ENCODE results near the gene ADAMTS19.
"Not testable (repeated sequence)": the region's sequence is repeated elsewhere in the genome, so short reads cannot be mapped to it uniquely, and the experiment has no call there.

Gene ADAMTS19, protein sequence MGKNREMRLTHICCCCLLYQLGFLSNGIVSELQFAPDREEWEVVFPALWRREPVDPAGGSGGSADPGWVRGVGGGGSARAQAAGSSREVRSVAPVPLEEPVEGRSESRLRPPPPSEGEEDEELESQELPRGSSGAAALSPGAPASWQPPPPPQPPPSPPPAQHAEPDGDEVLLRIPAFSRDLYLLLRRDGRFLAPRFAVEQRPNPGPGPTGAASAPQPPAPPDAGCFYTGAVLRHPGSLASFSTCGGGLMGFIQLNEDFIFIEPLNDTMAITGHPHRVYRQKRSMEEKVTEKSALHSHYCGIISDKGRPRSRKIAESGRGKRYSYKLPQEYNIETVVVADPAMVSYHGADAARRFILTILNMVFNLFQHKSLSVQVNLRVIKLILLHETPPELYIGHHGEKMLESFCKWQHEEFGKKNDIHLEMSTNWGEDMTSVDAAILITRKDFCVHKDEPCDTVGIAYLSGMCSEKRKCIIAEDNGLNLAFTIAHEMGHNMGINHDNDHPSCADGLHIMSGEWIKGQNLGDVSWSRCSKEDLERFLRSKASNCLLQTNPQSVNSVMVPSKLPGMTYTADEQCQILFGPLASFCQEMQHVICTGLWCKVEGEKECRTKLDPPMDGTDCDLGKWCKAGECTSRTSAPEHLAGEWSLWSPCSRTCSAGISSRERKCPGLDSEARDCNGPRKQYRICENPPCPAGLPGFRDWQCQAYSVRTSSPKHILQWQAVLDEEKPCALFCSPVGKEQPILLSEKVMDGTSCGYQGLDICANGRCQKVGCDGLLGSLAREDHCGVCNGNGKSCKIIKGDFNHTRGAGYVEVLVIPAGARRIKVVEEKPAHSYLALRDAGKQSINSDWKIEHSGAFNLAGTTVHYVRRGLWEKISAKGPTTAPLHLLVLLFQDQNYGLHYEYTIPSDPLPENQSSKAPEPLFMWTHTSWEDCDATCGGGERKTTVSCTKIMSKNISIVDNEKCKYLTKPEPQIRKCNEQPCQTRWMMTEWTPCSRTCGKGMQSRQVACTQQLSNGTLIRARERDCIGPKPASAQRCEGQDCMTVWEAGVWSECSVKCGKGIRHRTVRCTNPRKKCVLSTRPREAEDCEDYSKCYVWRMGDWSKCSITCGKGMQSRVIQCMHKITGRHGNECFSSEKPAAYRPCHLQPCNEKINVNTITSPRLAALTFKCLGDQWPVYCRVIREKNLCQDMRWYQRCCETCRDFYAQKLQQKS

DNA sequence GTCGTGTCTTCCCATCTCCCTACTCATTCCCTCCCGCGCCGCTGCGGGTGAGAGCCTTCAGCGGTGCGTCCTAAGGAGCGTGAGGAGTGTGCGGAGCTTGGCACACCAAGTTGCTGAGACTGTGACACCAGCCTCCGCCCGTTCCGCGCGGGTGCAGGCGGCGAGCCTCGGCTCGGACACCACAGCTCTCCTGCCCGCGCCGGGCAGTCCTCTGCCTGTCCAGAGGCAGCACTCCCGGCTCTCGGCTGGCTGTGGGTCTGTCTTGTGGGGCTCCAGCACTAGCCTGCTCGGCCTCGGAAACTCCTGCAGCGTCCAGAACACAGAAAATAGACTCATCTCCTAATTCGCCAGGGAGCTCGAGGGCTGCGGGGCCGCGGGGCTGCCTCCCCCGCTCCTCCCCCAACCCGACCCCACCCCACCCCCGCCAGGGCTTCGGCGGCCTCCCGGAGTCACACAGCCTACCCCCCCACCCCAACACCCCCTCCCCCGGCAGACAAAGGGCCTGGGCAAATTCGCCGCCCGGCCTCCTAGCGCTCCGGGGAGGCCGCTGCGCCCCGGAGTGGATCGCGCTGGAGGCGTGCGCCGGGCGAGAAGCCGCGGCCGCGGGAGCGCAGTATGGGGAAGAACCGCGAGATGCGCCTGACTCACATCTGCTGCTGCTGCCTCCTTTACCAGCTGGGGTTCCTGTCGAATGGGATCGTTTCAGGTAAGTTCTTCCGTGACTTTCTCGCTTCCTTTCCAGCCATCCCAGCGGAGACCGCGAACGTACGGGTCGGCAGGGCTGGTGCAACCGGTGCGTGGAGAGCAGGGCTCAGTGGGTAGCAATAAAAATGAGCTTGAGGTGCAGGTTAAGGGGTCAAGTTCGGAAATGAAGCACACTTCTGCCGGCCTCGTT is at the start of gene ADAMTS19:
ADAMTS19 (plus strand) TSS at position 522 of the 895 bp plus-strand sequence; CDS start at position 616, 94 bp downstream.
- no peak for DNase-seq

DNA sequence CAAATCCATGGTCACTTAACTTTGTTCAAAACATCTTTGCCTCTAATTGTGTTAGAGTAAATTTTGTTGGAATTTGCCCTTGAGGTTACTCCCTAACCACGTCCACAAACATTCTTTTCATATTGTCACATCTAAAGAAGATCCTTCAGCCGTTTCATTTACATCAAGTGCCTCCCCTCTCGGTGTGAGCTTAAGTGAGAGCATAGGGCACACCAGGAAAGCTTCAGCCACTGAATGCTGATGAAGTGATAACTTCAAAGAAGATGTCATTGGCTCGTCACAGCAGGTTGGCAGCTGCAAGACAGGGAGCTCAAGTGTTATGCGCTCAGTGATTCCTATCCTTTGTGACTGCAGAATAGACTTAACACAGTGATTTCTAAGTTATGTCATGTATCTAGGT is 49.6 kb upstream of the ADAMTS19 start:
- no peak for DNase-seq

DNA sequence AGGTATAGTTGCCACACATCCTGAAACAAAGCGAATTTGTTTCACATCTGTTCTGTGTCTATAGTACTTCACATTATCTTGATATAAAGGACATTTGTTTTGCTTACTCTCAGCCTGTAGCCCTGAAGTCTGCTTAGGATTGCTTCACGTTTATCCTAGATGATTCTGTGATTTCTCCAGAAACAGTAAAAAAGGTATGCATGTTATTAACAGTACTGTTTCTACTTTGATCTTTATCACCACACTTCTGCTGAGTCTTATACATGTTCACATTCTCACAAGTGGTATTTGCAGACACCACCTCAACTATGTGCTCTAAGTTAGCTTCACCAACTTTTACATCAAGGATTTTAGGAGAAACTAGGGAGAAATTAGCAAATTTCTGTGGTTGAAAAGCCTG is 47.4 kb upstream of the ADAMTS19 start:
- no peak for DNase-seq

DNA sequence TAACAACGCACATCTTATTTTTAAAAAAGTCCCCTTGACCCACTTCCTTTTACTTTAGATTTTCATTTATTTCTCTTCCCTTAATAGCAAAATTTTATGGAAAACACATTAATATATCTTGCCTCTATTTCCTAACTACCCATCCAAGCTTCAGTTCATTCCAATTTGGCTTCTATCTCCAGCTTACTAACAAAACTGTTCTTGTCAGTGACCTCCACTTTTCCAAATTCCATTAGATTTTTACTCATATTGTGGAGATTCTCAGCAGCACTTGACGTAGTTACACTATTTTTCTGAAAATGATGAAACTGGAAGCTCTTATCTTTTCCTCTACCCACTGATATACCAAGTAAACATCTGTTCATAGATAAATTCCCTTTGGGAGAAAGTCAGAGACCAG is 46.5 kb upstream of the ADAMTS19 start:
- DNase-seq = no peak

DNA sequence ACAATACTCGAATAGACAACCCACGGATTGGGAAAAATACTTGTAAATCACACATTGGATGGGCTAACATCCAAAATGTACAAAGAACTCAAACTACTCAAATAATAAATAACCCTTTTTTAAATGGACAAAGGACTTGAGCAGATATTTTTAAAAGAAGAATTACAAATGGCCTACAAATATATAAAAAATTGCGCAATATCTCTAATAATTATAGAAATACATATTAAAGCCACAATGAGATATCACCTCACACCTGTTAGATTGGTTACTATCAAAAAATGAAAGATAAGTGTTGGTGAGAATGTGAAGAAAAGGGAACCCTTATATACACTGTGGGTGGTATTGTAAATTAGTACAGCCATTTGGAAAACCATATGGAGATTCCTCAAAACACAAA is 40.8 kb upstream of the ADAMTS19 start:
- no peak for DNase-seq

DNA sequence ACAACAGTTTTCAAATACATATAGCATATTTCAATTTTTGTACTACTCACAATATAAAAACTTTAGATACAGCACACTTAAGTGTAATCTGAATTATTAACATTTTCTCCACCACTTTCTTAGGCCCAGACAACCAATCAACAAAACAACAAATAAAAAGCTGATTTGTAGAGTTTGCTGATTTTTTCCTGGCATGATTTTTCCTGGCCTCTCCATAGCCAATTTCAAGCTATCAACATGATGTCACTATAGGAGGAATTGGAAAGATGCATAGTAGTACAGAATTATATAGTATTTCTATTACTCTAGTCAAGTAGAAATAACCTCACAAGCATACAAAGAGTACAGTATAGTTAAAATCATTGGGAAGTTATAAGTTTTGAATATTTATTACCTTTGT is 35.1 kb upstream of the ADAMTS19 start:
- no peak for DNase-seq

DNA sequence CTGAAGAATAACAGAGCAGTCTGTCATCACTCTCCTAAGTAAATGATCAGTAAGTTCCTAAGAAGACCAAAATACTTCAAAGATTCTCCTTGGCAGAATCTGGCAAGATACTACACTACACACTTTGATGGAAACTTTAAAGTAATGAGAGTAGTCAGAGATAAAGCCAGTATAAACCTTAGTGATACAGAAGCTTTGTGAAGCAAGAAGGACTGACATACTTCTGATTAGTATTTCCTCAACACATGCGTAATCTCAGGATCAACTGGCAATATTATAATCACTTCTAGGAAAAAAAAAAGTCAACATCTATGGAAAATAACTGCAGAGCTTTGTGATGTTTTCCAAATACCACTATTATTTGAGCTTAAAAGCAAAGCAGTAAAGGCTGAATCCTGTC is 34.0 kb upstream of the ADAMTS19 start:
- DNase-seq = no peak

DNA sequence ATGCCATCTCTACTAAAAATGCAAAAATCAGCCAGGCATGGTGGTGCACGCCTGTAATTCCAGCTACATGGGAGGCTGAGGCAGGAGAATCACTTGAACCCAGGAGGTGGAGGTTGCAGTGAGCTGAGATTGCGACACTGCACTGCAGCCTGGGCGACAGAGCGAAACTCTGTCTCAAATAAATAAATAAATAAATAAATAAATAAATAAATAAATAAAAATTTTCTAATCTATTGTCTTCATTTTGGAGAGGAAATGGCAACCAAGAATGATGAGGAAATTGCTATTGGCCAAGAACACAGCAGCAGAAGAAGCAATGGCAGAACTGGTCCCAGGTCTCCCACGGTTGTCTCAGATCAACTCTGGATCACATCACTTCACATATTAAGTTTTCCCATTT is 31.5 kb upstream of the ADAMTS19 start:
- not testable (repeated sequence) for DNase-seq

DNA sequence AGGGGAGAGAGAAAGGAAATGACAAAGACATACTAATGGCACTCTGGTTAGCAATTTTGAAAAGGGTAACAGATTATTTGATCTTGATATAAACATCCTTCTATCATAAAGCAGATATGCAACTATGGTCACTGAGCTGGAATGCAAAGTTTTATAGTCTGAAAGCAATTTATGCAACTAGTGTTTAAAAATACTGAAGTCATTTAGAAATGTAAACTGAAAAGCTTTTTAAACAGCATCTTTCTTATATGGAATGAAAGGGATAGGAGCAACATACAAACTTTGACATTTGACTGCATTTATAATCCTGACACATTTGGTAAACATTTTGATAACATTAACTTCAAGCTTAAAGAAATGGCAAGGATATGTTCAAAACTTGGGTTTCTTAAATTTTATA is 28.7 kb upstream of the ADAMTS19 start:
- no peak for DNase-seq

DNA sequence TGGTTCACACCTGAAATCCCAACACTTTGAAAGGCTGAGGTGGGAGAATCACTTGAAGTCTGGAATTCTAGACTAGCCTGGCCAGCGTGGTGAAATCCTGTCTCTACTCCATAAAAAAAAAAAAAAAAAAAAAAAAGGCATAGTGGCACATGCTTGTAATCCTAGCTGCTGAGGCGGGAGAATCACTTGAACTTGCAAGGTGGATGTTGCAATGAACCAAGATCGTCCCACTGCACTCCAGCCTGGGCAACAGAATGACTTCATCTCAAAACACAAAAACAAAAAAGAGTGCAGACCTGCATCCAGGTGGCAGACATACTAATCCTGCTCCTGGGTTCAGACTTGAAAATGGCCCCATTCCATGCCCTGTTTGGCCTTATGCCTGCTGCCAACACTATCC is 21.8 kb upstream of the ADAMTS19 start:
- no peak for DNase-seq

DNA sequence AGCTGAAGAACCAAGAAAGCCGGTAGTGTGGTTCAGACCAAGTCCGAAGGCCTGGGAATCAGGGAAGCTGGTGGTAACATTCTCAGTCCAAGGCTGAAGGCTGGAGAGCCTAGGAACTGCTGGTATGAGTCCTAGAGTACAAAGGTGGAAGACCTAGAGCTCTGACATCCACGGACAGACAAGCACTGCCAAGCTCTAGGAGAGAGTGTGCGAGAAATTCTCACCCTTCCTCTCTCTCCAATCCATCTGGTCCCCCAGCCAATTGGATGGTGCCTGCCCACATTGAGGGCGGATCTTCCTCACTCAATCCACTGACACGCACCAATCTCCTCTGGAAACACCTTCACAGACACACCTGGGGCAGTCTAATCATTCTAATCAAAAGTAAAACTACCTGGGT is 19.7 kb upstream of the ADAMTS19 start:
- DNase-seq = no peak

DNA sequence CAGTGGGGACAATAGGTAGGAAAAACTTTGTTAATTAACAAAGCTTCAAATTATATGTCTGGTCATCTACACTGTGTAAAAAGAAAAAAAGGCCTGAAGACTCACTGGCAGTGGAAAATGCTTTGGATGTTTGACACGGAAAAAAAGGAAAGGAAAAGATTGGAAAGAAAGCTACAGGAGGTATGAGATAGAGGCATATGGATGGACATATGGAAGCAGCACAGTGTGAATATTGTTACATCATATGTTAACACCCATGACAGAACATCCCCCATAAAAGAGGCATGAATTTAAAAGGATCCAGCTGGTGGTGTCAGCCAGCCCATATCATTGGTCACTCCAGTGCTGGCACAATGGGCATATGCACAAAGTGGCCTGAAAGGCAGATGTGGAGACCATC is 19.0 kb upstream of the ADAMTS19 start:
- no peak for DNase-seq

DNA sequence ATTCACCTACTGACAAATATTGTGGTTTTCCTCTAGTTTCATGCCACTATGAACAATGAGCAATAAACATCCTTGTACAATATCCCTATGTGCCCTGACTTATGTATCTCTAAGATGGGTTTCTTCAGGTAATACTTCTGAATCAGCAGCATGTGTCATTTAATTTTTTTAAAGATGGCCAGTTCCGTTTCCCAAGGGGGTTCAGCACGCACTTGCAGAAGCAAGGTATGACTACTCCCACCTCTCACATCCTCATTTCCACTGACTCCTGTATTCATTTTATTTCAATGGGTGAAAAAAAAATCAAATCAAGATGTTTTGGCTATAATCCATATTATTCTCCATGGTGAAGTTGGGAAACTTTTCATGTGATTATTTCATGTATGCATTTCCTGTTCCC is 14.7 kb upstream of the ADAMTS19 start:
- DNase-seq = no peak

DNA sequence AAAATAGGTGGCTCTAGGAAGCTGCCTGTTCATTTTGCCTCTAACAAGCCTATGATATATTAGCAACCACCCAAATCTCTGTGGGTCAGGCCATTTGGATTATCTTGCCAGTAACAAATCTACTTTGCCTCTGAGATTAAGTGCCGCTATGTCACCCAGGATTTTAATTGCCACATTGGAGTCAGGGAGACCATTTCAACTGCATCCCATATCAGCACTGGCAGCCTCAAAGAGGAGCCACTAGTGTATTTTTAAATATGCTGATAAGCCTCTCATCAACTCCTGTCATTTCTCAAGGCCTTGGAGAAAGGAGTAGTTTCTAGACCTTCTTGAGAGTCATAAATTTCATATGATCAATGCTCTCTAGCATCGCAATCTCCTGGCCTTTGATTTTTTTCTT is 12.1 kb upstream of the ADAMTS19 start:
- DNase-seq = no peak

DNA sequence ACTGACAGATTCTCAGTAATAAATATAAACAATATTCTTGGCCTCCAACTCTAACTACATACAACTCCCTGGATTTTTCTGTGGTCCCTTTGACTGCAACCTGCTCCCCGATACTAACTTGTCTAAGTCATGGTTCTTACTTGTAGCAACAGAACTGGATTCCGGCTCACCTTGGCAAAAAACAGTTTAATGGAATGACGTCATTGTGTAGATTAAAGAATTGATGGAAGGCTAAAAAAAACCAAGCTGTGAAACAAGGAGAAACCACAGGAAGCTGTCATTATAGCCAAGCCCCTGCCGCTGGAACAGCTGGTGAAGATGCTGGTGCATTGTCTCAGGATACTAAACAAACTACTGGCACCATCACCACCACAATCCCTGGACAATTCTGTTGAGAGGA is 11.4 kb upstream of the ADAMTS19 start:
- no peak for DNase-seq

DNA sequence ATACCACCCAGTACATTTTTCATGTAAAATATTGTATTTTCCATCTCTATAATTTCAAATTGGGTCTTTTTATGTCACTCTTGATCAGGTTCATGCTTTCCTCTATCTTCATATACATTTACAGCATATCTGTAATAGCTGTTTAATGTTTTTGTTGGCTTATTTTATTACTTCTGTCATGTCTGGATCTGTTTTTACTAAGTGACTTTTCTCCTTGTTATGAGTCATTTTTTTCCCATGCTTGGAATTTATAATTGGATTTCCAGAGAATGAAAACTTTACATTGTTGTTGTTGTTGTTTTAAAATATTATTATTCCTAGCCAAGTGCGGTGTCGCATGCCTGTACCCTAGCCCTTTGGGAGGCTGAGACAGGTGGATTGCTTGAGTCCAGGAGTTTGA is 5.6 kb upstream of the ADAMTS19 start:
- DNase-seq = no peak

DNA sequence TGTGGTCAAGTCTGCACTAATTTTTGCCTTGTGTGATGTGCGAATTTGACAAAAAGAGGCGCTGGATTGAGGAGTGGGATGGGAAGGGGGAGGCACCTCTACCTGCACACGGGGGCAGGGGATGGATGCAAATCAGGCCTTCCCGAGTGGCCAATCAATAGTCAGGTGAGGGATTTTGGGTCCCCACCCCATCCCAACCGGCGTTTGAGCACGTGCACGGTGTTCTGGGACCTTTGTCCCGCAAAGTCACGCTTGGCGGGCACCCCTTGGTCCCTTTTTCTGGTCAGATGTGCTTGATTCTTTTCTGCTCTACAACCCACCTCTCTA is 685 bp upstream of the ADAMTS19 start:
- no peak for DNase-seq

DNA sequence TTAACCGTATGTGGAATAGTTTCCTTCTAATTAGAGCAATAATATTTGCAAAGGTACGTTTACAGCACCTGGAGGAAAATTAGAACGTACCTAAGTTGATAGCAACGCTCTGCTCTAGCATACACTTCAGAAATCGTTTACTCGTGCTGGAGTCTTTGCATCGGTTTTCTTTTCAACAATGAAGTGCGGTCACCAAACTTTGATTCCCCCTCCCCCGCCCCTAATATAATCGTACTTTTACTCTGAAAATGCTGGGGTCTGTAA is 506 bp downstream of the ADAMTS19 start:
- no peak for DNase-seq

DNA sequence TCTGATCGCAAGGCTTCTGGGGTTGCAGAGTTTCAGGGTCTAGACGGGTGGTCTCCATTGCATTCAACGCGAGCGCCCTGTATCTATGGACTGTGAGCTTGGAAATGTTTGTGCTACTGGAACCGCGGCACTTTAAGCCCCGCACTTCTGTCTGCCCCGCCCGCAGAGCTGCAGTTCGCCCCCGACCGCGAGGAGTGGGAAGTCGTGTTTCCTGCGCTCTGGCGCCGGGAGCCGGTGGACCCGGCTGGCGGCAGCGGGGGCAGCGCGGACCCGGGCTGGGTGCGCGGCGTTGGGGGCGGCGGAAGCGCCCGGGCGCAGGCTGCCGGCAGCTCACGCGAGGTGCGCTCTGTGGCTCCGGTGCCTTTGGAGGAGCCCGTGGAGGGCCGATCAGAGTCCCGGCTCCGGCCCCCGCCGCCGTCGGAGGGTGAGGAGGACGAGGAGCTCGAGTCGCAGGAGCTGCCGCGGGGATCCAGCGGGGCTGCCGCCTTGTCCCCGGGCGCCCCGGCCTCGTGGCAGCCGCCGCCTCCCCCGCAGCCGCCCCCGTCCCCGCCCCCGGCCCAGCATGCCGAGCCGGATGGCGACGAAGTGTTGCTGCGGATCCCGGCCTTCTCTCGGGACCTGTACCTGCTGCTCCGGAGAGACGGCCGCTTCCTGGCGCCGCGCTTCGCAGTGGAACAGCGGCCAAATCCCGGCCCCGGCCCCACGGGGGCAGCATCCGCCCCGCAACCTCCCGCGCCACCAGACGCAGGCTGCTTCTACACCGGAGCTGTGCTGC is 1.0 kb downstream of the ADAMTS19 start:
- no peak for DNase-seq

DNA sequence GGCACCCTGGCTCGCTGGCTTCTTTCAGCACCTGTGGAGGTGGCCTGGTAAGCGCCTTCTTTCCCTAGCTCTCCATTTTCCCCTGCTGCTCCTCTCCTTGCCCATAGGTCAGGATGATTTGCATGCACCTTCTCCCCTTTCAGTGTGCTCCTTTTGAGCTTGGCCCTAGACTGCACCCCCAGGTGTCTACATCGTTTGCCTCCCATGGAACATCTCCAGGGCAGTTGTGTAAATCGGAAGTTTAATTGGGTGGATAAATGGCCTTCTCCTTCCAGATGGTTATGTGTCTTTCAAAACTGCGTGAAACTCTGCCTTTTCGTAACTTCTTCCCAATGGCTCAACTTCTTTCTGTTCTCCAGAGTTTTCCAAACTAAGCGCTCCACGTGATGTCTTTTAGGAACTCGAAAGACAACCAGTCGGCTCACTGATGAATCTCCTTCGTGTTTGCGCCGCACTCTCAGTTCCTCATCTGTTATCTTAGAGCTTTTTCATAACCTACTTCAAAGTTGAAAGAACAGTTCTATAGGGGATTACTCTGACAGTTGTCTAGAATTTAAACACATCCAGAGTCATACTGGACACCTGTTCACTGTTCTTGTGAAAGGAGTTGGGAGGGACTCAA is 1.7 kb downstream of the ADAMTS19 start:
- DNase-seq = no peak

DNA sequence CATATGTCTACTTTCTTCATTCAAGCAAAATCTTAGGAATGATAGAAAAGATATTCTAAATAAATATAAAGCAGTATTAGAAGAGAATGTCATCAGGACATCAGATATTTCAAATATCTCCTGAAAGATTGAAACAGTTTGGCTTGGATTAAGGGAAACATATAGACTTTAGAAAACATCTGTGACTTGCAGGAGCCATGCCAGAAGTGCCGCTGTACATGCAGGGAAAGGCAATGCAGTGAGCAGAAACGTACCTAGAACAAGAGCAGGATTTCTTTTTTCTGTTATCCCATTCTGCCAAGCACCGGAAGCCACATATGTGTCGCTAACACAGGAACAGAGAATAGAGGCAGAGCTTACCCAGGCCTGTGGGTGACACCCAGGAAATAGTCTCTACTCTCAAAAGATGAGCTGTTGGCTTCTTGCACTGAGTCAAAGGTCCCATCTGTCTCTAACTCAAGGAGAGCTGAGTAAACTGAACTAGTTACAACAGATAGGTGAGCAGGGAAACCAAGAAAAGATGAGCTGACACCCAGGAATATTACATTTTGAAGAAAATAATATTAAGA is 5.8 kb downstream of the ADAMTS19 start:
- no peak for DNase-seq
